SU-DHL-6 (cell line): ENCODE measurements around the gene ALPK1.
"Not testable (repeated sequence)": the region's sequence is repeated elsewhere in the genome, so short reads cannot be mapped to it uniquely, and the experiment has no call there.

Source experiments
- H2AFZ ChIP-seq: fragments of 200-600 bp; sonication (generic); 2 replicates; pipeline ENCODE4 v1.6.1; 2014; ENCODE audit warnings: low read depth, mild to moderate bottlenecking, moderate library complexity, mixed read lengths, antibody characterized with exemption, low read length; ENCODE audit not compliant: severe bottlenecking
- H3F3A ChIP-seq: fragments of 200-600 bp; shearing (Covaris generic); 2 replicates; pipeline ENCODE4 v1.6.0; 2016; ENCODE audit warnings: antibody characterized with exemption, mild to moderate bottlenecking; ENCODE audit not compliant: insufficient read depth
- H3K27ac ChIP-seq: fragments of 200-600 bp; sonication (generic); 2 replicates; pipeline ENCODE4 v1.5.1; 2016; ENCODE audit warnings: low read depth, mild to moderate bottlenecking, low read length, moderate library complexity, mixed read lengths
- H3K27me3 ChIP-seq: fragments of 200-600 bp; sonication (generic), shearing (Covaris generic); 2 replicates; pipeline ENCODE4 v1.6.0; 2014; ENCODE audit warnings: mild to moderate bottlenecking, low read length
- H3K36me3 ChIP-seq: fragments of 200-600 bp; sonication (generic); 2 replicates; pipeline ENCODE4 v1.6.1; 2014; ENCODE audit warnings: mild to moderate bottlenecking, low read length, mixed read lengths
- H3K4me2 ChIP-seq: fragments of 300-600, 200-600 bp; shearing (Covaris generic), sonication (generic); 2 replicates; pipeline ENCODE4 v1.6.0; 2014; ENCODE audit warnings: low read length, low read depth, mild to moderate bottlenecking; ENCODE audit not compliant: poor library complexity, severe bottlenecking
- H3K4me3 ChIP-seq: fragments of 200-600 bp; sonication (generic); 2 replicates; pipeline ENCODE4 v1.5.1; 2014; ENCODE audit warnings: antibody characterized with exemption, low read length, mild to moderate bottlenecking, mixed read lengths; ENCODE audit not compliant: insufficient read depth, poor library complexity, severe bottlenecking
- H3K79me2 ChIP-seq: fragments of 200-600 bp; sonication (generic); 2 replicates; pipeline ENCODE4 v1.6.1; 2014; ENCODE audit warnings: mild to moderate bottlenecking, low read length, moderate library complexity; ENCODE audit not compliant: insufficient read depth
- H3K9ac ChIP-seq: fragments of 200-600 bp; sonication (generic); 2 replicates; pipeline ENCODE4 v1.7.0; 2014; ENCODE audit warnings: mild to moderate bottlenecking, low read length
- H3K9me2 ChIP-seq: fragments of 200-600 bp; sonication (generic); replicated peaks from 2 replicates; pipeline ENCODE4 v1.6.1; 2014; ENCODE audit warnings: low read length; ENCODE audit not compliant: insufficient read depth
- H3K9me3 ChIP-seq: fragments of 200-600 bp; sonication (generic); 2 replicates; pipeline ENCODE4 v1.6.1; 2014; ENCODE audit warnings: low read length, mixed read lengths; ENCODE audit not compliant: insufficient read depth
- H4K20me1 ChIP-seq: fragments of 200-600 bp; sonication (generic); 2 replicates; pipeline ENCODE4 v1.6.1; 2014; ENCODE audit warnings: low read depth, mild to moderate bottlenecking, antibody characterized with exemption, low read length, moderate library complexity, mixed read lengths
- CTCF ChIP-seq: fragments of 200-600 bp; sonication (generic); IDR thresholded peaks from one replicate; pipeline ENCODE4 v1.5.1; 2017; ENCODE audit warnings: antibody characterized with exemption, mild to moderate bottlenecking, low read length, moderate library complexity; ENCODE audit not compliant: insufficient read depth, poor library complexity, severe bottlenecking
- EZH2phosphoT487 ChIP-seq: fragments of 200-600 bp; sonication (generic), shearing (Covaris generic); conservative IDR thresholded peaks from 2 replicates; pipeline ENCODE4 v1.6.1; 2018; ENCODE audit warnings: mild to moderate bottlenecking, antibody characterized with exemption, low read length, moderate library complexity, mixed read lengths

The ALPK1 gene

GRCh38 chr4:112280386-112281056, 16.6 kb upstream of the ALPK1 start:
- Histone ChIP-seq H2AFZ (no peak overlapping the region), H3K4me2 (peak overlapping the region; percentile 79), H3K9ac (peak overlapping the region; percentile 41), H4K20me1 (peaks cover 4% of the 10 kb centered on the region; the same call in 1 of the 2 replicates), H3K27me3 (no peaks in the 10 kb centered on the region), H3K9me3 (no peaks in the 10 kb centered on the region), H3K4me3 (peak overlapping the region; percentile 39), H3K9me2 (no peaks in the 10 kb centered on the region), H3K36me3 (peaks cover 14% of the 10 kb centered on the region; the same call in 1 of the 2 replicates), H3F3A (peaks cover 19% of the 10 kb centered on the region; the same call in 1 of the 2 replicates), H3K79me2 (peaks cover 91% of the 10 kb centered on the region), H3K27ac (peak overlapping the region; percentile 77; the same call in 1 of the 2 replicates)
- TF ChIP-seq CTCF (no peak), EZH2phosphoT487 (no peak)

GRCh38 chr4:112281895-112282398, 15.2 kb upstream of the ALPK1 start:
- Histone ChIP-seq H3K4me2 (peak overlapping the region; percentile 79), H3K36me3 (peaks cover 11% of the 10 kb centered on the region; the same call in 1 of the 2 replicates), H3F3A (peaks cover 22% of the 10 kb centered on the region; the same call in 1 of the 2 replicates), H3K79me2 (peaks cover 84% of the 10 kb centered on the region)
- not testable (repeated sequence) for H3K27ac ChIP-seq, H3K9me3 ChIP-seq, H4K20me1 ChIP-seq, H3K4me3 ChIP-seq, H3K9ac ChIP-seq, H3K9me2 ChIP-seq, H2AFZ ChIP-seq, H3K27me3 ChIP-seq

GRCh38 chr4:112282860-112283667, 14.1 kb upstream of the ALPK1 start:
- peak overlapping the region; percentile 91 for H3K9ac ChIP-seq
- TF ChIP-seq CTCF, result no peak
- TF ChIP-seq EZH2phosphoT487, result no peak
- no peaks in the 10 kb centered on the region for H3K27me3 ChIP-seq
- peaks cover 31% of the 10 kb centered on the region for H3F3A ChIP-seq
- peaks cover 8% of the 10 kb centered on the region; the same call in 1 of the 2 replicates for H3K9me3 ChIP-seq
- peak overlapping the region; percentile 80 for H3K4me3 ChIP-seq
- H2AFZ ChIP-seq, result no peak overlapping the region
- peak overlapping the region; percentile 100; the same call in 1 of the 2 replicates for H3K27ac ChIP-seq
- H3K79me2 ChIP-seq, result peaks cover 73% of the 10 kb centered on the region
- no peaks in the 10 kb centered on the region for H3K9me2 ChIP-seq
- H3K36me3 ChIP-seq, result peaks cover 8% of the 10 kb centered on the region; the same call in 1 of the 2 replicates
- peaks cover 4% of the 10 kb centered on the region; the same call in 1 of the 2 replicates for H4K20me1 ChIP-seq
- peak overlapping the region; percentile 89 for H3K4me2 ChIP-seq
